Left renal pelvis (tissue), 4 donors: ENCODE results near the gene ERBB3. TPM values are rescaled to one million over a fixed set of nuclear protein-coding genes. Genes with fewer than 3 reads are reported as not detected.
A peak's percentile ranks its signal among the peaks of the same experiment; 100 is the strongest.
"Not testable (repeated sequence)": the region's sequence is repeated elsewhere in the genome, so short reads cannot be mapped to it uniquely, and the experiment has no call there.

Experiments
- DNase-seq, 4 donors: peaks; one replicate each; pipeline ENCODE4 v3.0.0-alpha.2; 2013; ENCODE audit warnings: low read depth in 4 of 4, low spot score in 3 of 4
- polyA plus RNA-seq, 4 donors: library from polyadenylated mRNA; unstranded; fragments of 120-200 nt; gene quantifications; one replicate each; pipeline ENCODE4 v1.2.1, GENCODE V29; 2013; ENCODE audit not compliant: insufficient read length in 4 of 4

ERBB3 gene
- 100 to 1,000 TPM in 1 of 4 donors, 10 to 100 TPM in 2, 1 to 10 TPM in 1; 6.8 to 103 (median 77.2) TPM for polyA plus RNA-seq

DNA sequence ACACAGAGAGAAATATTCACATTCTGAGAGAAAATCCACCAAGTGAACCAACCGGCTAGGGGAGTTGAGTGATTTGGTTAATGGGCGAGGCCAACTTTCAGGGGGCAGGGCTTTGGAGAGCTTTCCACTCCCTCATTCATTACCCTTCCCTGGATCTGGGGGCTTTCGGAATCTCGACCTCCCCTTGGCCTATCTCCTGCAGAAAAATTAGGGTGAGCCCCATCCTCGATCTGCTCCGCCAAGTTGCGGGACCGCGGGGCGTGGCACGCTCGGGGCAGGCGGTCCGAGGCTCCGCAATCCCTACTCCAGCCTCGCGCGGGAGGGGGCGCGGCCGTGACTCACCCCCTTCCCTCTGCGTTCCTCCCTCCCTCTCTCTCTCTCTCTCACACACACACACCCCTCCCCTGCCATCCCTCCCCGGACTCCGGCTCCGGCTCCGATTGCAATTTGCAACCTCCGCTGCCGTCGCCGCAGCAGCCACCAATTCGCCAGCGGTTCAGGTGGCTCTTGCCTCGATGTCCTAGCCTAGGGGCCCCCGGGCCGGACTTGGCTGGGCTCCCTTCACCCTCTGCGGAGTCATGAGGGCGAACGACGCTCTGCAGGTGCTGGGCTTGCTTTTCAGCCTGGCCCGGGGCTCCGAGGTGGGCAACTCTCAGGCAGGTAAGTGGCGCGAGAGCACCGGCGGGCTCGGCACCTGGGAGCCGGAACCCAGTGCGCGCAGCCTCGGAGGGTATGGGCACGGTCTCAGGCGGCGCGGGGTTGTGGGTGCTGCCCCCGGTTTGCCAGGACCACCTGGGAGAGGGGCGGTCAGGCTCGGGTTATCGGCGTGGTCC lies at the start of gene ERBB3:
Gene ERBB3 (plus strand): TSS at position 443 of the 833 bp plus-strand sequence. CDS start 136 bp downstream, at position 579.
- peak in 1 of 4 donors; percentile 66 for DNase-seq

GRCh38 chr12:56031987-56032386 lies 48.0 kb upstream of the ERBB3 start:
- no peak for DNase-seq

- no peak for DNase-seq
Observed at GRCh38 chr12:56034586-56035332, 45.2 kb upstream of the ERBB3 start.

DNA sequence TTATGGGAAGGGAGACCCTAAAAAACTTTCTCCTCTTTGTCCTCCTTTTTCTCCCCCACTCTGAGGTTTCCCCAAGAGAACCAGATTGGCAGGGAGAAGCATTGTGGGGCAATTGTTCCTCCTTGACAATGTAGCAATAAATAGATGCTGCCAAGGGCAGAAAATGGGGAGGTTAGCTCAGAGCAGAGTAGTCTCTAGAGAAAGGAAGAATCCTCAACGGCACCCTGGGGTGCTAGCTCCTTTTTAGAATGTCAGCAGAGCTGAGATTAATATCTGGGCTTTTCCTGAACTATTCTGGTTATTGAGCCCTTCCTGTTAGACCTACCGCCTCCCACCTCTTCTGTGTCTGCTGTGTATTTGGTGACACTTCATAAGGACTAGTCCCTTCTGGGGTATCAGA lies 42.8 kb upstream of the ERBB3 start:
- DNase-seq: no peak

GRCh38 chr12:56038022-56038655 lies 41.8 kb upstream of the ERBB3 start:
- DNase-seq: no peak

- DNase-seq: no peak
Observed at GRCh38 chr12:56040151-56040550, 39.8 kb upstream of the ERBB3 start.

DNA sequence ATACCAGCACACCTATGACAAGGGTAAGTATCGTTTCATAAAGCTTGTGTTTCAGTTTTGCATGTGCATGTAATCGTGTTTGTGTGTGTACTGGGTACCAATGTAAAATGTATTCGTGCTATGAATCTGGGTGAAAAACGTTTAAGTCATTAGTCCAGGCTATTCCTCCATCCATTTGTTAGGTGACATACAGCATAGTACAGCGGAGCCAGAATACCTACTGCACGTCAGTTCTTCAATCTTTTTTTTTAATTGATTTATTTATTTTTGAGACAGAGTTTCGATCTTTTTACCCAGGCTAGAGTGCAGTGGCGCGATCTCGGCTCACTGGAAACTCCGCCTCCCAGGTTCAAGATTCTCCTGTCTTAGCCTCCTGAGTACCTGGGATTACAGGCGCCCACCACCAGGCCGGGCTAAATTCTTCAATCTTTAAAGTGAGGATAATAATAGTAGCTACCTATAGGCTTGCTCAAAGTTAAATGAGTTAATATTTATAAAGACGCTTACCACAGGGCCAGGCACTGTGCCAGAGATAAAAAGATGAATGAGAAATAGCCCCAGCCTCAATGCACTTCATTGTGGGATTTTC lies 38.9 kb upstream of the ERBB3 start:
- DNase-seq: no peak

- peak; percentile 98 to 99 (median 99) for DNase-seq
Observed at GRCh38 chr12:56041552-56042429, 38.2 kb upstream of the ERBB3 start, which contains the start of gene RPS26. TSS of gene RPS26 (plus strand) at chr12:56041918. CDS start at chr12:56042167, 249 bp downstream.

DNA sequence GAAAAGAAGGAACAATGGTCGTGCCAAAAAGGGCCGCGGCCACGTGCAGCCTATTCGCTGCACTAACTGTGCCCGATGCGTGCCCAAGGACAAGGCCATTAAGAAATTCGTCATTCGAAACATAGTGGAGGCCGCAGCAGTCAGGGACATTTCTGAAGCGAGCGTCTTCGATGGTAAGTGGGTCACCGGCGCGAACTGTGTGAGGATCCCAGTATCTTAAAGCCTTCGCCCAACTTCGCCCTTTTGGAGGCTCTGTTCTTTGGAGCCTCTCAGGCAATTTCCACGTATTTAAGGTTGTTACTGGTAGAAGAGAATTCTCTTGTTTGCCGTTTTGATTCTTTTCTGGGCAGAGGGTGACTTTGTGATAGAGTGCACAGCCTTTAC lies 37.5 kb upstream of the ERBB3 start:
- not testable (repeated sequence) for DNase-seq

- DNase-seq: no peak
Observed at GRCh38 chr12:56042843-56043242, 37.1 kb upstream of the ERBB3 start.

GRCh38 chr12:56046027-56046780 lies 33.8 kb upstream of the ERBB3 start:
- no peak for DNase-seq

DNA sequence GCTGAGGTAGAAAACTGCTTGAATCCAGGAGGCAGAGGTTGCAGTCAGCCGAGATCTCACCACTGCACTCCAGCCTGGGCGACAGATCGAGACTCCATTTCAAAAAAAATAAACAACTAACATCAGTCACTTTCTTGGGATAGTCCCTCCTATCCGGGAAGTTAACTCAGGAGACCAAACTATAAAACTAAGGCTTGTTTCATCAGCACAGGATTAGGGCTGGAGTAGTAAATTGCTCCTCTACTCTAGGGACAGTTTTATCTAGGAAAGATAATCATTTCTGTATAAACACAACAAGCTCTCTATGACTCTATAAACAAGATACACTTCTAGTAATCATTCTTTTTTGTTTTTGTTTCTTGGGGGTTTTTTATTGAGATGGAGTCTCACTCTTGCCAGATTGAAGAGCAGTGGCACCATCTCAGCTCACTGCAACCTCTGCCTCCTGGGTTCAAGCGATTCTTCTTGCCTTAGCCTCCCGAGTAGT lies 26.5 kb upstream of the ERBB3 start:
- DNase-seq: no peak

GRCh38 chr12:56059964-56060363 lies 20.0 kb upstream of the ERBB3 start:
- DNase-seq: not testable (repeated sequence)

DNA sequence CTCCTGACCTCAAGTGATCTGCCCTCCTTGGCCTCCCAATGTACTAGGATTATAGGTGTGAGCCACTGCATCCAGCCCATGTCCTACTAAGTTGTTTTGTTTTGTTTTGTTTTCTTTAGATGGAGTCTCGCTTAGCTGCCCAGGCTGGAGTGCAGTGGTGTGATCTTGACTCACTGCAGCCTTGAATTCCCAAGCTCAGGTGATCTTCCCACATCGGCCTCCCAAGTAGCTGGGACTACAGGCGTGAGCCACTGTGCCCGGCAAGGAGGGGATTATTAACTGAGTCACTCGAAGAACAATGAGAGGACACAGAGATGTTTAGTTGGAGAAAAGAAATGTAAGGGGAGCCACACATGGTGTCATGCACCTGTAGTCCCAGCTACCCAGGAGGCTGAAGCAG lies 18.0 kb upstream of the ERBB3 start:
- no peak for DNase-seq

- no peak for DNase-seq
Observed at GRCh38 chr12:56062996-56063395, 17.0 kb upstream of the ERBB3 start.

DNA sequence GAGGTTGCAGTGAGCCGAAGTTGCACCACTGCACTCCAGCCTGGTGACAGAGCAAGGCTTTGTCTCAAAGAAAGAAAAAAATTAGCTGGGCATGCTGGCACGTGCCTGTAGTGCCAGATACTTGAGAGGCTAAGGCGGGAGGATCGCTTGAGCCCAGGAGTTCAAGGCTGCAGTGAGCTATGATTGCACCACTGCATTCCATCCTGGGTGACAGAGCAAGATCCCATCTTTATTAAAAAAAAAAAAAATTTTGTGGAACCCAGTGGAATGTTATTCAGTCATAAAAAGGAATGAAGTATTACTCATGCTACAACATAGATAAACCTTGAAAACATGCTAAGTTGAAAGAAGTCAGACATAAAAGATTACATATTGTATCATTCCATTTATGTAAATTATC lies 8.3 kb upstream of the ERBB3 start:
- DNase-seq: no peak

DNA sequence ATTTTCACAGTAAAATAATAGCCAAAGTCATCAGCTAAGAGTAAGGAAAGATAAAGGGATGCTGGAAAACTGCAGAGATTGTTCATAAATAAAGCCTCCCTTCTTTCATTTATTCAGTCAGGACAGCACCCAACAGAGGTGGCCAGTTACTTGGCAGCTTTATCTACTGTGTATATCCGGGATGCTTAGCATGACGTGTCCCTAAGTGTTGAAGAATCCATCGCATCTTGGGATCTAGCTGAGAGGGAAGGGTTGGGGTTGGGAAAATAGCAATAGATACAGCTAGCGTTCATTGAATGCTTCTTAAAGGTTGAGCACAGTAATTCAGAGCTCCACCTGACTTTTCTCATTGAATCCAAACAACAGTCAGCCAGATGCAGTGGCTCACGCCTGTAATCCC lies 5.6 kb upstream of the ERBB3 start:
- no peak for DNase-seq

GRCh38 chr12:56077966-56078365 lies 2.0 kb upstream of the ERBB3 start:
- DNase-seq: not testable (repeated sequence)

DNA sequence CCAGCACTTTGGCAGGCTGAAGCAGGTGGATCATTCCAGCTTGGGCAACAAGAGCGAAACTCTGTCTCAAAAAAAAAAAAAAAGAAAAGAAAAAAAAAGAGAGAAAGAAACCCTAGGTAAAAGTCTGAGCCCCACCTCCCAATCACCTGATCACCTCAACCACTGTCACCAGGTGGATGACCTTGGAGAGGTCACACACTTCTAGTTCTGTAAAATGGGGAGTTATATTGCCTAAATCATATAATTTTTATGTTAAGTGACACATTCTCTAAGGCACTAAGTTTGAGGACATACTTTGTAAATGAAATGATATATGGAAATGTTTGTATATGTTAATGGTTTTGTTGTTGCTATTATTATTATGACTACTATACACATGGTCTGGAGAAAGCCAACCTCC lies 1.5 kb upstream of the ERBB3 start:
- no peak for DNase-seq
